COLO668 (cell line): ENCODE data around the gene TUBA4A.
A peak's percentile ranks its signal among the peaks of the same experiment; 100 is the strongest.
"Not testable (repeated sequence)": the region's sequence is repeated elsewhere in the genome, so short reads cannot be mapped to it uniquely, and the experiment has no call there.

ENCODE experiments used
- DNase-seq: peaks from one replicate; lab custom pipeline; 2025; ENCODE audit not compliant: unreplicated experiment; lab: John Stamatoyannopoulos, UW

Gene TUBA4A

GRCh38 chr2:219214141-219214540 lies 39.6 kb downstream of the TUBA4A start:
- no peak for DNase-seq

GRCh38 chr2:219213486-219214071 lies 40.1 kb downstream of the TUBA4A start:
- DNase-seq: no peak

DNA sequence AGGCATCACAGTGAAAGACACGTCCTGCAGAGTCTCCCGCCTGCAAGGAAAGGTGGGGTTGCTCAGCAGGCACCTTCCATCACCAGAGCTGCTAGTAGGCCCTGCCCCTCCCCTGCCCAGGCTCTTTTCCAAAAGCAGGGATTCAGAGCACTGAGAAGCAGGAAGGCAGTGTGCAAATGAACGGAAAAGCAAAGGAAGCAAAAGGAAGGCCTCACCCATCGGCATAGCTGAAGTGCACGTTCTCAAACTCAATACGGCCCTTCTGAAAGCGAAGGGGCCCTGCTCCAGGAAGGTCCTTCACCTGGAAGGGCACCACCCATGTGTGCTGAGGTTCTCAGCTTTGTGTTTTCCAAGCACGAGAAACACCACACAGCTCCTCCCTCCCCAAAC lies 40.7 kb downstream of the TUBA4A start:
- DNase-seq: no peak

- no peak for DNase-seq
These were observed 42.8 kb downstream of the TUBA4A start for GRCh38 chr2:219210886-219211362.

DNA sequence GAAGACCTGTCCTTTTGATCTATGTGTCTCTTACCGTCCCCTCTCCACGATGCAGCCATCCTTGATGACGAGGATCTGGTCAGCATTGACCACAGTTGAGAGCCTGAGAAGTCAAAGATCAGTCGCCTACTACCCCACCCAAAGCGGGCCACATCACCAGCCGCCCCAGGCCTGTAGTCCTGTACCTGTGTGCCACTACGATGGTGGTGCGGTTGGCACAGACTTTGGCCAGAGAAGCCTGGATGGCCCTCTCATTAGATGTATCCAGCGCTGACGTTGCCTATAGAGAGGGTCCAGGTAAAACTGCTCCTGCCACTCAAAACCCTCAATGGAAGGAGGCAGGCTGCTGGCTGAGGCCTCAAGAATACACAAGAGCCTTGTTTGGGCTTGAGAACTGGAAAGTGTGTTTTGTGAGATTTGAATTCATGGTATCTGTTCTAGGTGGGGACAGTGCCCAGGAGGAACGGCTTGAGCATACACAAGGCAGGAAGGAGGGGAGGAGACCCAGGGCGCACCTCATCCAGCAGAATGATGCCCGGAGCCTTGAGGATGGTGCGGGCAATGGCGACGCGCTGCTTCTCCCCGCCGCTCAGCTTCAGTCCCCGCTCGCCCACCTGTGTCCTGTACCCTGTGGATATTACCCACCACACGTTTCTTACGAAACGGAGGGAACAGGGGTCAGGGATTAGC lies 43.4 kb downstream of the TUBA4A start:
- no peak for DNase-seq

DNA sequence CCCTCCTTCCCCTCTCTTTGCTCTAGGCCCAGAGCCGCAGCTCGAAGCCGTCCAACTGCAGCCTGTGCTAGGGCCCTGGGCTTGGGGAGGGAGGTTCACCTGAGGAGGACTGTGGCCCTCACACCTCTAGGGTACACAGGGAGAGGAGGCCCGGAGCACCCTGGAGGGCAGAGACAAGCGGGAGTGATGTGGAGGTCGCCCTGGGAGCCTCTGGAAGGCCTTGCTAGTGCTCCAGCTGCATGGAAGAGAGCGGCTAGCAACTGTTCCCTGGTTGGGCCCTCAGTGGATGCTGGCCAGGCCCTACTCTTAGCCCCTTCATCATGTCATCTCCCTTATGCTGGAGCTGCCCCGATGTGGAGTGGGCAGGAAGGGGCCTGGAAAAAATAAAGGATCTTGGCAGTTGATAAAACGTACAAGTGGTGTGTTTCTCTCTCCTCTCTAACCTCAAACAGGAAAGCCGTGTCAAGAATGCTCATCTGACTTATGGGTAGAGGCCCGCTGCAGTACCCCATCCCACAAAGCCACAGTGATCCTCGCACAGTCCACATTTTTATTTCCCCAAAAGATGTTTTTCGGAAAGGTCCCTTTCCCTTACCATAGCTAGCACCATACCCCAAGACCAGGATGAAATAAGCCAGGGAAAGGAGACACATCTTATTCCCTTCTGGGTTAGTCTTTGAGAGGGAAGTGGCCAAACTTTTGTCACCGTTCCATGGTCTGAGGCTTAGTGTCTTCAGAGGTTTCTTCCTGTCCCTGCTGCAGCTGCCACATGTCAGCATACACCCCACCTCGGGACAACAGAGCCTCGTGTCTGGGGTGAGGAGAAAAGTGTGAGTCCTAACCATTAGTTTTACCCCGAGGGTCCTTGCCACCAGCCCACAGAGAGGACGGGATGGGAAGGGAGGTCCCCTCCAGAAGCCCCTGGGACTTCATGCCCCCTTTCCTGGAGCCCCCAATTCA lies 44.2 kb downstream of the TUBA4A start:
- DNase-seq: no peak

GRCh38 chr2:219207884-219208740 lies 45.6 kb downstream of the TUBA4A start:
- no peak for DNase-seq

DNA sequence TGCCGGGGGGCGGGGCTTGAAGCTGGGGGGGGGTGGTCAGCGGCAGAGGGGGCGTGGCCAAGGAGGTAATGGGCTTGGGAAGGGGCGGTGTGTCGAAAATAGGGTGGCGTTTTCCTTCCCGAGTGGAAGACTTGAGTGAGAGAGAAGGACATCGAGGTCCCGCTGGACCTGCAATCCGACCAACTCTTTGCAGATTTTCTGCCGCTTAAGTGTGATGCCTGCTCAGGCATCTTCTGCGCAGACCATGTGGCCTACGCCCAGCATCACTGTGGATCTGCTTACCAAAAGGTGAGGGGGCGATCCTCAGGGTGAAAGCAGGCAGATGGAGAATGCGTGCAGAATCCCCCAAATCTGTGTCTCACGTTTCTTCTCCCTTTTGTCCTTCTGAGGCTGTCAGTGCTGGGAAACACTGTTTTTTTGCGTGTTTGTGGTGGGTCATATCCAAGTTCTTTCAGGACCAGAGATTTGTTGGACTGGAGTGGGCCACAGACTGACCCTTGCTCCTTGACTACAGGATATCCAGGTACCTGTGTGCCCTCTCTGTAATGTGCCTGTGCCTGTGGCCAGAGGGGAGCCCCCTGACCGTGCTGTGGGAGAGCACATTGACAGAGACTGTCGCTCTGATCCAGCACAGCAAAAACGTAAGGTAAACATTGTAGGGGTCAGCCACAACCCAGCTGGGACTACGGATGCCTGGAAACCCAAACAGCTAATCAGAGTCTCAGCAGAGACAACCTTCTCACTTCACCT lies 46.4 kb downstream of the TUBA4A start:
- DNase-seq: no peak

GRCh38 chr2:219206328-219207133 lies 47.2 kb downstream of the TUBA4A start, which contains the start of gene ZFAND2B:
Gene ZFAND2B (plus strand): TSS chr2:219206782. CDS start chr2:219206988, 206 bp downstream.
- DNase-seq: peak; percentile 96

GRCh38 chr2:219205981-219206327 lies 47.8 kb downstream of the TUBA4A start:
- no peak for DNase-seq

GRCh38 chr2:219205165-219205538 lies 48.6 kb downstream of the TUBA4A start:
- no peak for DNase-seq

- DNase-seq: no peak
These were observed 49.1 kb downstream of the TUBA4A start for GRCh38 chr2:219204425-219205164.

DNA sequence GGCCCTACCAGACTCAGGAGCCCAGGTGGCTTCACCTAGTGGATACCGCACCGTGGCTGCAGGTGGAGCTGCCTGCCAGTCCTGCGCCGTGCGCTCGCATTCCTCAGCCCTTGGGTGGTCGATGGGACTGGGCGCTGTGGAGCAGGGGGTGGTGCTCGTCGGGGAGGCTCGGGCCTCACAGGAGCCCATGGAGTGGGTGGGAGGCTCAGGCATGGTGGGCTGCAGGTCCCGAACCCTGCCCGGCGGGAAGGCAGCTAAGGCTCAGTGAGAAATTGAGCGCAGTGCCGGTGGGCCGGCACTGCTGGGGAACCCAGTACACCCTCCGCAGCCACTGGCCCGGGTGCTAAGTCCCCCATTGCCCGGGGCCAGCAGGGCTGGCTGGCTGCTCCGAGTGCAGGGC lies 52.4 kb downstream of the TUBA4A start:
- not testable (repeated sequence) for DNase-seq

GRCh38 chr2:219200502-219201326 lies 53.0 kb downstream of the TUBA4A start:
- not testable (repeated sequence) for DNase-seq
